AG04449 (cell line): ENCODE results near the gene OPN1MW3.
A peak's percentile ranks its signal among the peaks of the same experiment; 100 is the strongest.

Source experiments
- CTCF ChIA-PET: fragments of 350-600 bp; formaldehyde crosslinking; extraction: SDS; loops from one replicate; lab custom pipeline; 2021; ENCODE audit warnings: antibody characterized with exemption; lab: Yijun Ruan, JAX
- POLR2A ChIA-PET: fragments of 400-600, 350-600 bp; formaldehyde crosslinking; extraction: SDS; loops from one replicate; lab custom pipeline; 2020; ENCODE audit warnings: antibody characterized with exemption, inconsistent platforms; lab: Yijun Ruan, JAX
- DNase-seq: peaks from one replicate; pipeline ENCODE4 v3.0.0-alpha.2; 2010; ENCODE audit warnings: low read depth, low spot score
- H3K4me3 ChIP-seq: 2 replicates; pipeline ENCODE4 v1.5.1; 2011; ENCODE audit warnings: low read depth, mild to moderate bottlenecking, control low read depth, low read length
- TF ChIP-seq, protein P1 (sequence below): IDR thresholded peaks from one replicate; pipeline ENCODE4 v1.5.1; 2011; ENCODE audit warnings: mild to moderate bottlenecking, moderate library complexity, low read length, control low read depth, inconsistent platforms; ENCODE audit not compliant: insufficient read depth; ENCODE audit errors: missing control alignments

The OPN1MW3 gene

DNA sequence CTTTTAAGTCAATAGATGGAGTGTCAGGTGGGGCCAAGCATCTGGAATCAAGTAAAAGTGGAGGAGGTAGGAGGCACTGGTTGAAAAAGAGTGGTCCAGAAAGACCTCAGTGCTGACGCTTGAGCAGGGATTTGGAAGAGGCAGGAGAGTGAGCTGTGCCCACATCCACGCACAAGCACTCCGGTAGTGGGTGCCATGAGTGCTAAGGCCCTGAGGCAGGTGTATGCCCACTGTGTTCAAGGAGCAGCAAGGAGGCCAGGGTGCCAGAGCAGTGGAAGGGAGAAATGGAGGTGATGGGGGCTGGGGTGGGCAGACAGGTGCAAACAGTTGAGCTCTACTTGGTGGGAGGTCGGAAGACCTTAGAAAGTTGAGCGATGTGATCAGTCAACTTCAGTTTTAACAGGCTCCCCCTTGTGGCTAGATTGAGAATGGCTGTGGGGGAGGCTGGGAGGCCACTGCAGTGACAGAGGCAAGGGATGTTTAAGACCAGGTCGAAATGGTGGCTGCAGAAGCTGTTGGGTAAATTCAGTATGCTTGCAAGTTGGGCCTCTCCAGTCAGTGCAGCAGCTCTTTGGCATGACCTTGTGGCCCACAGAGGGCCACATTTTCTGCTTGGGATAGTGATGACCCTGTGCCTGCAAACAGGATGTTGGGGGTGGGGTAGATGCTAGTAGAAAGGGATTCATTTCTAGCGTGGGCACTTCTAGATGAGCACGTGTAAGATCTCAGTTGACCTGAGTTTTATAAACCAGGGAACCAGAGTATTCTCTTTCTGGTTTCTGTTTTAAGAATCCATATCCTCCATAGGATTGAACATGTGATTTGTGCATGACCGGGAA, 50.9 kb downstream of the OPN1MW3 start:
- no peak for DNase-seq
- TF ChIP-seq, protein P1, sequence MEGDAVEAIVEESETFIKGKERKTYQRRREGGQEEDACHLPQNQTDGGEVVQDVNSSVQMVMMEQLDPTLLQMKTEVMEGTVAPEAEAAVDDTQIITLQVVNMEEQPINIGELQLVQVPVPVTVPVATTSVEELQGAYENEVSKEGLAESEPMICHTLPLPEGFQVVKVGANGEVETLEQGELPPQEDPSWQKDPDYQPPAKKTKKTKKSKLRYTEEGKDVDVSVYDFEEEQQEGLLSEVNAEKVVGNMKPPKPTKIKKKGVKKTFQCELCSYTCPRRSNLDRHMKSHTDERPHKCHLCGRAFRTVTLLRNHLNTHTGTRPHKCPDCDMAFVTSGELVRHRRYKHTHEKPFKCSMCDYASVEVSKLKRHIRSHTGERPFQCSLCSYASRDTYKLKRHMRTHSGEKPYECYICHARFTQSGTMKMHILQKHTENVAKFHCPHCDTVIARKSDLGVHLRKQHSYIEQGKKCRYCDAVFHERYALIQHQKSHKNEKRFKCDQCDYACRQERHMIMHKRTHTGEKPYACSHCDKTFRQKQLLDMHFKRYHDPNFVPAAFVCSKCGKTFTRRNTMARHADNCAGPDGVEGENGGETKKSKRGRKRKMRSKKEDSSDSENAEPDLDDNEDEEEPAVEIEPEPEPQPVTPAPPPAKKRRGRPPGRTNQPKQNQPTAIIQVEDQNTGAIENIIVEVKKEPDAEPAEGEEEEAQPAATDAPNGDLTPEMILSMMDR = peak; percentile 51
- CTCF ChIA-PET = interaction anchor here (0.9 to 4.9 kb wide), 12 partner anchors 8 to 361 kb away, joined by 3 to 36 read pairs (median 4); no protein-coding TSS in a partner anchor
- POLR2A ChIA-PET = no interaction called here
- H3K4me3 ChIP-seq = no peak overlapping the region

DNA sequence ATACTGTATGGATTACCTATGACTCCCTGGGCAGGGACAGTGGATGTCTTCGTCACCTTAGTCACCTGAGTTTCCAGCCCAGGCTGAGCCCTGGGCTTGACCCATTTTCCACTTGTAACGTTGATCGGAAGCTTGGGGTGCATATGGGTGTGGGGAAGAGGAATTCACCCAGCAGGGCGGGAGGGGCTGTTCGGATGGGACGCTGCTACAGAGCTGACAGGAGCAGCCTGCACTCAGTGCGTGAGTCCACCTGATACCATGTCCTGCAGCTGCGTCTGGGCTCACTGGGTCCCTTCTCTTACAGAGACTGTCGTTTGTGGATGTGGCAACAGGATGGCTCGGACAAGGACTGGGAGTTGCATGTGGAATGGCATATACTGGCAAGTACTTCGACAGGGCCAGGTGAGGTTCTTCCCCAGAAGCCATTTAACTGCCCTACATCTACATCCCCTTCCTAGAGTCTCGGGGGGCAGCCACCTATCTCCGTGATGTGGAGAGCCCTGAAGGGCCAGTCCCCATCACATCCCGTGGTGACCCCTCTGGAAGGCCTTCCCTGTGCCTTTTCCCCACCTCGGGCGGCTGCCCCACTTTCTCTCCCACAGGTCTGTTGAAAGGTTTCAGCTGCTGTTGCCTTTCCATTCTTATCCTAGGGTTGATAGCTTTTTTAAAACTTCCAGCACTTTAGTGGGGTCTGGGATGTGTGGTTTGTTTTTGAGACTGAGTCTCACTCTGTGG, 51.8 kb downstream of the OPN1MW3 start:
- ChIA-PET POLR2A (no interaction called here), CTCF (interaction anchor here (0.9 to 4.9 kb wide), 12 partner anchors 8 to 362 kb away, joined by 3 to 36 read pairs (median 4); no protein-coding TSS in a partner anchor)
- no peak for DNase-seq
- H3K4me3 ChIP-seq = no peak overlapping the region
- TF ChIP-seq, protein P1 = no peak

GRCh38 chrX:154310616-154311536, 53.5 kb downstream of the OPN1MW3 start:
- no peak for DNase-seq
- CTCF ChIA-PET = no interaction called here
- no peak overlapping the region for H3K4me3 ChIP-seq
- TF ChIP-seq, protein P1 = no peak
- POLR2A ChIA-PET = no interaction called here

DNA sequence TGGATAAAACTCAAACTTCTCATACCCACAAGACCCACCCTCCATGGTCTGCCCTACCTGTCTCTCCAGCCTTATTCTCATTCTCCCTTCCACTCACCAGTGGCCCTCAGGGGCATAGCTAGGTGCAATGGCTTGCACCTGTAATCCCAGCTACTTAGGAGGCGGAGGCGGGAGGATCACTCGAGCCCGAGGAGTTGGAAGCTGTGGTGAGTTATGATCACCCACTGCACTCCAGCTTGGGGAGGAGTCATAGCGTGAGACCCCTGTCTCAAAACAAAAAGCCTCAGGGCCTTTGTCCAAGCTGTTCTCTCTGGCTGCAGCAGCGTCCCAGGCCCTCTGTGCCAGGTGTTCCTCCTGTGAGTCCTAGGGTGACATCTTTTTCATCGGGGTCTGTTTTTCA, 54.7 kb downstream of the OPN1MW3 start:
- H3K4me3 ChIP-seq = no peak overlapping the region
- DNase-seq = no peak
- ChIA-PET POLR2A (no interaction called here), CTCF (interaction anchor here (1.5 kb wide), 2 partner anchors 14 to 175 kb away, joined by 4 read pairs; no protein-coding TSS in a partner anchor)
- TF ChIP-seq, protein P1 = no peak

GRCh38 chrX:154313147-154313546, 55.8 kb downstream of the OPN1MW3 start:
- ChIA-PET POLR2A (no interaction called here), CTCF (interaction anchor here (1.5 kb wide), 2 partner anchors 13 to 176 kb away, joined by 4 read pairs; no protein-coding TSS in a partner anchor)
- DNase-seq = no peak

More at GRCh38 chrX:154313147-154313546, 55.8 kb downstream of the OPN1MW3 start:
- no peak overlapping the region for H3K4me3 ChIP-seq
- TF ChIP-seq, protein P1 = no peak
